Rectal smooth muscle tissue (tissue), 1 donor: ENCODE measurements around the gene BCL11A.

Experiments
- H3K27ac ChIP-seq: one replicate; pipeline ENCODE4 v1.7.0; 2013; ENCODE audit warnings: low read depth, low read length, inconsistent platforms
- H3K27me3 ChIP-seq: one replicate; pipeline ENCODE4 v1.7.0; 2013; ENCODE audit warnings: low read length; ENCODE audit not compliant: control insufficient read depth, insufficient read depth
- H3K36me3 ChIP-seq: one replicate; pipeline ENCODE4 v1.7.0; 2013; ENCODE audit warnings: low read length; ENCODE audit not compliant: control insufficient read depth, insufficient read depth
- H3K4me1 ChIP-seq: one replicate; pipeline ENCODE4 v1.7.0; 2013; ENCODE audit warnings: low read length; ENCODE audit not compliant: control insufficient read depth, insufficient read depth
- H3K4me3 ChIP-seq: one replicate; pipeline ENCODE4 v1.7.0; 2013; ENCODE audit warnings: low read length
- H3K9ac ChIP-seq: one replicate; pipeline ENCODE4 v1.7.0; 2013; ENCODE audit warnings: low read length

Gene BCL11A

DNA sequence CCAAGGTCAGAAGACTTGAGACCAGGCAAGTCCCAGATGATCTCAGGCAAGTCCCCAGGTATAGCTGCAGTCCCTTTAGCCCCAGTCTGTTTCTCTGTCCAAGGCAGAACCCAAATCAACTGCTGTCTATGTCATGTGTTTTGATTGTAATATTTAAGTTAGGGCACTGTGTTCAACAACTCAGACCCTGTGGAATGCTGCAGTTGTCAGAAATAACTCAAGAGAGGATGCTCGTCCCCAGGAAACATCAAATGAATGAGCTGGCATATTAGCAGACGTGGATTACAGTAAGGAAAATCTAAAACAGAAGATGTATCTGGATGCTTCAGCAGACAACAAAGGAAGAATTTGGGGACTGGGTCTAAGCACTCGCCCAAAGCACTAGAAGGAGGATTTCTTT lies 70.1 kb downstream of the BCL11A start:
- Histone ChIP-seq H3K4me1 (peaks cover 6% of the 10 kb centered on the region), H3K9ac (no peak overlapping the region), H3K27ac (no peak overlapping the region), H3K4me3 (no peak overlapping the region), H3K27me3 (no peaks in the 10 kb centered on the region), H3K36me3 (no peaks in the 10 kb centered on the region)

DNA sequence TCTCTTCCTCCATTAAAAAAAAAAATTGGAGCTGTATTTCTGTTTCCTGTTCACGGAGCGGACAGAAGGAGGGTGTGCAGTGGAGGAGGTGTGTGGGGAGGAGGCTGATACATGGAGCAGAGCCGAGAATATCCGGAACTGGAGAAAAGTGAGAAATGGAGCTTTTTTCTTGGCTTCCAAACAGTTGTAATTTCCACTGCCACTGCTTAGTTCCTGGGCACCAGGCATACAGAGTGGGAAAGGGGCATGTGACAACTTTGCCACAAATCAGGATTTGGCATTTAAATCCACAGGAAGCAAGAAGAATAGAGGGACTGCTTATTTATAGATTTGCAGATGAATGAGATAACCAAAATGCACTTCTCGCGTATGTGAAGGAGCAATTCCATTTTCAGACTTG lies 71.2 kb downstream of the BCL11A start:
- Histone ChIP-seq H3K9ac (no peak overlapping the region), H3K4me1 (peaks cover 10% of the 10 kb centered on the region), H3K4me3 (peak overlapping the region; percentile 3), H3K36me3 (no peaks in the 10 kb centered on the region), H3K27ac (no peak overlapping the region), H3K27me3 (no peaks in the 10 kb centered on the region)

DNA sequence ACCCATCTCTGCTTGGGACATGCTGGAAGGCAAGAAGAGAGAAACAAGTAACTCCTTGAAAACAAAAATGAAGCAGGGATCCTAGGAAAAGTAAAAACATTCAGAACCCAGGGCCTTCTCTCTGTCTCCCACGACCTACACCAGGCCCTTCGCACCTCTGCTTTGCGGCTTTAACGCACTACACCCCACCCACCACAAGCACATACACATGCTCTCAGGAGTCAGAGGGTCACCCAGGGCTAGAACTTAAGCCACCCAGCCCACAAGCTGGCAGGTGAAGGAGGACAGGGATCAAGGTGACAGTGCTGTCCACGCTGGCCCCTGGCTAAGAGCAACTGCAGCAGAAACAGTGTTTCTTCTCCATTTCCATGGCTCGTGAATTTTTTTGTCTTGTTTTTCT lies 72.2 kb downstream of the BCL11A start:
- no peaks in the 10 kb centered on the region for H3K36me3 ChIP-seq
- H3K4me3 ChIP-seq: no peak overlapping the region
- H3K9ac ChIP-seq: no peak overlapping the region
- H3K27ac ChIP-seq: no peak overlapping the region
- H3K4me1 ChIP-seq: peaks cover 10% of the 10 kb centered on the region
- no peaks in the 10 kb centered on the region for H3K27me3 ChIP-seq

DNA sequence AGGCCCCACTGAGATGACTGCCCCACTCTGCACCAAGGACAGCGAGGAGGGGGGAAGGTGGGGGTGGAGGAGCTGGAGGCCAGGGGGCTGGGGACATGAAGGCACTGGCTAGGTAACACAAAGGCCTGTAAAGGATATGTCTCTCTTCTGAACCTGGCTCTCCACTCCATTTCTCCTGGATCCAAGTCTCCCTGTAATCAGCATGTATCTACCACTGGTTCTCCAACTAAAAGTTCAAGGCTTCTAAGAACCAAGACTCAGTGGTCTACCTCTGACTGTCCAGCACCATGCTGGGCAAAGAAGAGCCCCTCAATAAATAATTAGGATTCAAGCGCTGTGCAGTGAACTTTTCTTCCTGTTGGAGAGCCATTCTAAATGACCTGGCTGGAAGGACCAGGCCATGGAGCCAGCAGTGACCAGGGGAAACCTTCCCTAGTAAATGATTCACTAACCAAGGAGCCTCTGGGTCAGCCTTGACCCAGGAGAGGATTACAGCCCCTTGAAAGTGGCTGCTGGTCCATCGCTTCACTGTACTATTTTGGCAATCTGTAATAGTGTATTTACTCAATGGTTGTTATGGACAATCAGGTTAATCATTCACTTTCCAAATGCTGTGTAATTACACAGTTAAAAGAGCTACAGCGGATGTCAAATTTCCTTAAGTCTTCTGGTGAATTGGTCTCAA lies 73.2 kb downstream of the BCL11A start:
- Histone ChIP-seq H3K27me3 (no peaks in the 10 kb centered on the region), H3K4me3 (peak overlapping the region; percentile 11), H3K27ac (no peak overlapping the region), H3K9ac (no peak overlapping the region), H3K4me1 (peaks cover 10% of the 10 kb centered on the region), H3K36me3 (no peaks in the 10 kb centered on the region)

DNA sequence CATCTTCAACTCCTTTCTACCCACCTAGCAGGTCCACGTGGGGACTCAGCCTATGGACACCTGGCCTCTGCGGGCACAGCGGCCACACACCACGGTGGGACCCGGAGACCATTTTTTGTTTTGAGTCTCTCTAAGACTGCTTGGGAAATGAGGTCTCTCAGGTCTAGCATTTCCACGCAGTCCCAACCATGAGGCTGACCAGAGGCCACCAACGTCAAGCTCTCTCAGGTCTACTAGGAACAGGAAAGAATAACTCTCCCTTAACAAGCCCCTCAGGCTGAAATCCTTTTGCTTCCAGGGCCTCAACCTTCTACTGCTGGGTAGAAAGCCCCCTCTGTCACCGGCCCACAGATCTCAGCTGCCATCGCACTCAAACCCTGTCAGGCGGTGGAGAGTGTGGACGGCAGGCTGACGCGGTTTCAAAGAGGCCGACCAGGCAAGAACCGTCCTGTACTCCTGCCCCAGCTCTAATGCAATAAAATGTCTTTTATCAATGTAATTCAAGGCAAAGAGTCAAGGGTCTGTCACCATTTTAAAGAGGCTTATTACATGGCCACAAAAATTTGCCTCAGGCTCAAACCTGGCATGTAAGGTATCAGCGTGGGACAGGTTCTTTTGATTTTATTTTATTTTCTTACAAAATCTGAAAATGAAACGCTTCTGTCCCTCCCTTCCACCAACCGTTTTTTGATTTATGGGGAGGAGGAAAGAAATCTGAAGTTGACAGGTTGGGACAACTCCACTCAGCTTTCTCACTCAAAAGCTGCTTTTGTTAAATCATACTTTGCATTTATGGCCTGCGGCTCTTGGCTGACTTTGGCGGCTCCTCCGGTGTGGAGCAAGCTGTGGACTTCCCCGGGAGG lies 74.0 kb downstream of the BCL11A start:
- Histone ChIP-seq H3K27me3 (no peaks in the 10 kb centered on the region), H3K27ac (peak overlapping the region; percentile 86), H3K4me1 (peaks cover 10% of the 10 kb centered on the region), H3K4me3 (no peak overlapping the region), H3K9ac (no peak overlapping the region), H3K36me3 (no peaks in the 10 kb centered on the region)

DNA sequence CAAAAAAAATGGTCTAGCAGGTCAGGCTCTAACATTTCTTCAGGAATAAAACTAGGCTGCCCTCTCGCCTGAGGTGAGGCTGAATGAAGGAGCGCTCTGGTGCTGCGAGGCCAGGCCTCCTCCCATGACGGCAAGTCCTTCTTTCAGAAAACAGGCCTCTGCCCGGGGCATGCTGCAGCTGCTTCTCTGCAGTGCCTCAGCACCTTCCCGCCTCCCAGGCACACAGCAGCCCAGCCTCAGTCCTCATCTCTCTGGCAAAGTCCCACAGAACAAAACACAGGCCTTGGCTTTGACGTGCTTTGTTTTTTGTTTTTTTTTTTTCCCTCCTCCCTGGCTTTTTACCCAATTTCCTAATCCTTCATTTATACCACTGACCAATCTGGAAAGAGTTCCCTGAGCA lies 74.8 kb downstream of the BCL11A start:
- no peaks in the 10 kb centered on the region for H3K27me3 ChIP-seq
- H3K36me3 ChIP-seq: no peaks in the 10 kb centered on the region
- H3K9ac ChIP-seq: no peak overlapping the region
- peak overlapping the region; percentile 86 for H3K27ac ChIP-seq
- H3K4me1 ChIP-seq: peaks cover 10% of the 10 kb centered on the region
- no peak overlapping the region for H3K4me3 ChIP-seq

DNA sequence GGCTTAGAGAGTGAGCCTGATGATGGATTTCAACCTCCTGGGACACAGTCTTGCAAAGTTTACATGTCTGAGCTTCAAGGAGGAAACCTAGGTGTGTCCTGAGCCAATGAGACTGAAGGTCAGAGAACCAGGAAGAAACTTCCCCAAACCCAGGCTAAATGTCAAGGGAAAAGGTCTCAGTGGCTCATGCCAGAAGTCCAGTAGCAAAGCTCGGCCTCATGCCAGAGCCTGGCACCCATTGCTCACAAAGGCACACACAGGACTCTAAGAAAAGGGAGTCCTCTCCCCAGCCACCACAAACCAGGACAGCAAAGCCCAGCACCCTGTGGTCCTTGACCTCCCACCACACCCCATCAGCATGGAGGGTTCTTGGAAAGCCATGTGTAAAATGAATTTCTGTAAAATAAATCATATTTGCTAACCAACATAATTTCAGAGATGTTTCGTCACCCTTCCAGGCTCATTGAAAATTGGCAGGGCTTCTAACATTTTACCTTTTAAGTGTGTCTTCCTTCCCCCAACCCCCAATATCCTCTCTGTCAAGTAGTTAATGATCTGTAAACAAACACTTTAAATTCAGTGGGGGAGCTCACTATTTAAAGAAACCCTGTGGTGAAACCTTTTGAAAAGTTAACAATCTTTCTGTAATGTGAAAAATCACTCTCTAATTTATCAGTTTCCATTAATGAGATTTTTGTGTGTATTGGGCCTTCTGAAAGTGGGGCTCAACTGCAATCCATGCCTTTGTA lies 77.1 kb downstream of the BCL11A start:
- no peak overlapping the region for H3K9ac ChIP-seq
- H3K27me3 ChIP-seq: no peaks in the 10 kb centered on the region
- H3K36me3 ChIP-seq: no peaks in the 10 kb centered on the region
- H3K4me3 ChIP-seq: no peak overlapping the region
- H3K4me1 ChIP-seq: peaks cover 10% of the 10 kb centered on the region
- no peak overlapping the region for H3K27ac ChIP-seq

DNA sequence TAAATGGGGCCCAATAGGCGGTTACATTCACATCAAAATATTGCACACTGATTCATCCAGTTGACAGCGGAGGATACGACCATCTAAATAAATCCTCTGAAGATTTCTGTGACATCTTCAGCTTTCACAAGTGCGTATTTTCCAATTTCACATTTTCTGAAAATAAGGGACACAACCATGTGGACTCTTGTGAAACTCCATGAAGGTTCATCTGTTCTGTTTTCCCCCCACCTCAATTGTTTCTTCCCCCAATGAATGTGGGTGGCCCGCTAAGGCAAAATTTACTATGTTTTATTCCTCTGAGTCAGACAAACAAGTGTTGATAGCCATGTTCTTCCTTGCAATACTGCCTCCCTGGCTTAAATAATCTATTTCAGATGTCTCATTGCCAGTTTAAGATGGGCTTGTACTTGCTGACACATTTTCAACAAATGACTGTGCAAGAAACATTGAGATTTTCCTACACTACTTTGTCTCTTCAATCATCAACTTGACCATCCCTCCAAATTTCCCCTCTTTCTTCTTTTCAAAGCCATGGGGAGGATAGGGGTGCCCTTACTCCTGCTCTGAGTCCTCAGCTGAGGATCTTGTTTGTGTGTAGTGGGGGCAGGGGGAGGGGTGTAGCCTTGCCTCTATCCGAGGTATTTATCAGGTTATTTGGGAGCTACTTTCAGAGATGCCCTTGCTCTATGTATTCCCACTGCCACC lies 78.2 kb downstream of the BCL11A start:
- H3K4me3 ChIP-seq: no peak overlapping the region
- H3K9ac ChIP-seq: no peak overlapping the region
- H3K27me3 ChIP-seq: no peaks in the 10 kb centered on the region
- H3K4me1 ChIP-seq: peaks cover 10% of the 10 kb centered on the region
- H3K36me3 ChIP-seq: no peaks in the 10 kb centered on the region
- H3K27ac ChIP-seq: no peak overlapping the region

DNA sequence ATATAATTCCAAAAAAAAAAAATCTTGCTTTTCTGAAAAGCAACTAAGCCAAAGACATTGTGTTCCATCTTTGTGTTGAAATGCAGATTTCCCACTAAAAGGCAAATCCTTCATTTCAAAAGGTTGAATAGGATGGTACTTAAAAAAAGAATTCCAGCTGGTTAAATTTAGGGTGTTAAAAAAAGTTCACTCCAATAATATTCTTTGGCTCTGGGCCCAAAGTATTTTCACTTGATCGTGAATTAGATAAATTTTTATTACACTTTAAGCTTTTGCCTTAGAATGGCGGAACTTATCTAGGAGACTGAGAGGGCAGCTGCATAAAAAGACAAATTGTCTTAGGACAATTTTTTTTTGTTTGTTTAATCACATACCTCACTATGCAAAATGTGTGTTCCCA lies 79.2 kb downstream of the BCL11A start:
- Histone ChIP-seq H3K36me3 (no peaks in the 10 kb centered on the region), H3K27me3 (no peaks in the 10 kb centered on the region), H3K9ac (no peak overlapping the region), H3K4me1 (peaks cover 10% of the 10 kb centered on the region), H3K4me3 (no peak overlapping the region), H3K27ac (no peak overlapping the region)

DNA sequence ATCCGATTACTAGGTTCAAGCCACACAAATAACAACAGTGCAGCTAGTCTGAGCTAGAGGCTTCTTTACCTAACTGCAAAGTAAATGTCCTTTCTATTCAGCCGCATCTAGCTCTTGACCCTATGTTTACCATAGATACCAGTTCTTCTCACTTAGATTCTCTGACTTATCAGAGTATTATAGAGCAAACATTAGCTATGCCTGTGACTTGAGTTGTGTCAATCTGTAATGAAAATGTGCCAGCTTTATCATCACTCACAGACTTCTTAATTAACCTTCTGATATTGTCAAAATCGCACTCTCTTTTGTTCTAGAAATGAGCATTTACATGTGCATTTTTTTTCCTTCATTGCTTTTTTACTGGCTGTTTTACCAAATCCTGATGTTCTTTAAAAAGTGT lies 79.9 kb downstream of the BCL11A start:
- Histone ChIP-seq H3K4me1 (peaks cover 6% of the 10 kb centered on the region), H3K4me3 (no peak overlapping the region), H3K36me3 (no peaks in the 10 kb centered on the region), H3K27ac (no peak overlapping the region), H3K27me3 (no peaks in the 10 kb centered on the region), H3K9ac (no peak overlapping the region)

DNA sequence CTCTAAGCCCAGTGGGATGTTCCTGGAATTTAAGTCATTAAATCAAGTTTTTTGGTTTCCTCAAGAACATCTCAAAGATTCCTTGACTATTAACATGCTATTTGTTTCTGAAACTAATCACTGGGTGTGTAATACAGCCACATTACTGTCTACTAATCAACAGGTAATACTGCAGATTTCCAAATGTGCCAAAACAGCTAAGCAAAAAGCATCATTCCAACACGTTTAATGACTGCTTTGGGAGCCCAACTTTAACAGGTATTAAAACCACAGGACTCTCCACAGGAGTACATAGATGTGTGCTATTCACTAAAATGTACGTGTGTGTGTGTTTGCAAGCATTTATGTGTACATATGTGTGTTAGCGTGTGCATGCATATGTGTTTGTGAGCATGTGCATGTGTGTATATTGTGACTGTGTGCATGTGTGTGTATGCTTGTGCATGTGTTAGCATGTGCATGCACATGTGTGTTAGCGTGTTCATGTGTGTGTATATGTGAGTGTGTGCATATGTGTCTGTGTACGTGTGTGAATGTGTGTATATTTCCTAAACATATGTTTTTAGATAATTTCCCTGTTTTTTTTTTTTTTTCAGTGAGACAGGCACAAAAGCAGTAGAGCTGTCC lies 80.7 kb downstream of the BCL11A start:
- no peaks in the 10 kb centered on the region for H3K27me3 ChIP-seq
- no peak overlapping the region for H3K4me3 ChIP-seq
- no peaks in the 10 kb centered on the region for H3K36me3 ChIP-seq
- no peaks in the 10 kb centered on the region for H3K4me1 ChIP-seq
- H3K9ac ChIP-seq: no peak overlapping the region
- no peak overlapping the region for H3K27ac ChIP-seq

DNA sequence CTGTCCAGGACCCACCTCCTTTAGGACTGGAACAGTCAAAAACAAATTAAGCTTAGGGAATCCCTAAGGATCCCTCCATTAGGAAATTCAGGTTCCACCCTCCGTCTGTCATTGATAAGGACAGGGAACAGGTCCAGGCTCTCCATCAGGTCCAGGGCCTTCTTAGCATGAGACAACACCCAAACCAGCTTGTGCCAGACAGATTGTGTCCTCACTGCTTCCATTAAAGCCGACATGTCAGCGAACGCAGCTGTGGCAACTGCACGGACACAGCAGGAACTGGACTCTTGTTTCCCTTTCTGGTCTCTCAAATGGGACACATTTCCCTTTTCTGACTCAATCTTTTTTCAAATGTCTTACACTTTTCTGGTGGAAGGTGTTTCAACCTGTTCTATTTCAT lies 81.4 kb downstream of the BCL11A start:
- Histone ChIP-seq H3K4me1 (no peaks in the 10 kb centered on the region), H3K27ac (no peak overlapping the region)

More for the DNA sequence above, 81.4 kb downstream of the BCL11A start:
- no peaks in the 10 kb centered on the region for H3K27me3 ChIP-seq
- no peak overlapping the region for H3K4me3 ChIP-seq
- no peaks in the 10 kb centered on the region for H3K36me3 ChIP-seq
- H3K9ac ChIP-seq: no peak overlapping the region
